ENCODE results near the gene RPL38. TPM values are rescaled to one million over a fixed set of nuclear protein-coding genes. Genes with fewer than 3 reads are reported as not detected.

Gene RPL38
- total RNA-seq, result 659 TPM
- long read RNA-seq, transcript RPL38-201 (5 exons, 1,170 nt), result major isoform, 47 of 55 reads
- long read RNA-seq, transcript RPL38-202 (5 exons, 431 nt), result minor isoform, 6 of 55 reads
- long read RNA-seq, partial matches to known transcripts, result 0 of 55 reads
- long read RNA-seq, other reads (novel, unspliced or antisense), result 1 of 55 reads

DNA sequence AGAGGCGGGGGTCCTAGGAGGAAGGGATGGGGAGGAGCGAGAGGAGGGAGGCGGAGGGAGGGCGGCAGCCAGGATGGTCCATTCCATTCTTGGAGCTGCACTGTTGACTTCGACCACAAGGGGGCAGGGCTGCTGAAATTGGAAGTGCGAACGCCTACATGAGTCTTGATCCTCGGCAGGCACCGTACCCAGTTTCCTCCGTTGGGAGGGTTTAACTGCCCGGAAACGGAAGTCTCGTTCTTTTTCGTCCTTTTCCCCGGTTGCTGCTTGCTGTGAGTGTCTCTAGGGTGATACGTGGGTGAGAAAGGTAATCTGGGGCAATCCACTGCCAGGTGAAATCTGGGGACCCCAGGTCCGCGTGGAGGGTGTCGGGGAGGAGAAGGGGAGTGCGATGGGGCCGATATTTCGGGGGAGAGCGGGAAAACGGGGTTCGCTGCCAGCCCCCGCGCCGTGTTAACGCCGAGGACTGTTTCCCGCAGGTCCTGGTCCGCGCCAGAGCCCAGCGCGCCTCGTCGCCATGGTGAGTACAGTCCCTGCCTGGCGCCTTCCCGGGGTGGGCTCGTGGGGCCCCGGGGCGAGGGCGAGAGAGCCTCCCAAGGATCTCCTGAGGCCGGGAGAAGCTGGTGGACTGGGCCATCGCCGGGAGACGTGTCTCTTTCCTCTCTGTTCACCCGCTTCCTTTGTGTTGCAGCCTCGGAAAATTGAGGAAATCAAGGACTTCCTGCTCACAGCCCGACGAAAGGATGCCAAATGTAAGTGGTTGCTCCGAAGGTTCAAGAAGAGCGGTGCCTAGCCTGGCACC is at the start of gene RPL38:
RPL38 (plus strand) TSS at position 240 of the 802 bp plus-strand sequence; CDS start at position 518, 278 bp downstream.
- peak; percentile 95 for TF ChIP-seq CTCF (IDR thresholded peaks at IDR 0.05)
- ATAC-seq (peak; percentile 97), DNase-seq (peak; percentile 94)
- no peaks in the 10 kb centered on the region for H3K27me3 ChIP-seq
- H3K9me3 ChIP-seq, result no peaks in the 10 kb centered on the region
- H3K4me3 ChIP-seq, result peak within 1 kb of the TSS; percentile 95
- peaks cover 31% of the 10 kb centered on the region for H3K4me1 ChIP-seq
- peaks cover 40% of the 10 kb centered on the region for H3K36me3 ChIP-seq
- peak within 1 kb of the TSS; percentile 88 for H3K27ac ChIP-seq
- intact Hi-C loops (cut with DNase I), result no loop called here

DNA sequence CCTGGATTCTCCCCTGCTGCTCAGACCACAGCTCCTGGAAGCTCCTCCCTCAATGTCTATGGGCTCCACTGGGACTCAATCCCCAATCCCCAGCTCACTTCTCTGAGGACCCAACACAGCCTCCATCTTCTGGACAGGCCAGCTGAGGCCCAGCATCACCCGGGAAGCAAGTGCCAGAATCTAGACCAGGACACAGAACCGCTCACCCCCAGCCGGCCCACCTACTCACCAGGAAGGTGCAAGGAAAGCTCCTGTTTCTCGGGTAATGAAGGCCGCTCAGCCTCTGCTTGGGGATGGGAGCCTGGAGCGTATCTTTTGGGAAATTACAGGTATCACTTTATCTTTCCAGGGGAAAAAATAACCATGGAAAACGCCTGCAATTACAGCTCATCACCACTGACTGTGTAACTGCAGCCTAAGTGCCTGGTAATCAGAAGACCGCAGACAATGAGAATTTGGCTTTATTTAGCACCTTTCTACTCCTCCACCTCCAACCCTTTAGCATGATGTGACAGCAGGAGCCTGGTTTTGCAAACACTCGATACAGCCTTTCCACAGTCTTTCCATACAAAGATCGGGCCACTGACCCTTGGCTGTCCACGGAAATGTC is 49.6 kb upstream of the RPL38 start:
- intact Hi-C loops (cut with DNase I), result no loop called here
- DNase-seq, result peak; percentile 28
- Histone ChIP-seq H3K4me3 (no peak overlapping the region), H3K36me3 (no peaks in the 10 kb centered on the region), H3K9me3 (no peaks in the 10 kb centered on the region), H3K27ac (no peak overlapping the region), H3K27me3 (no peaks in the 10 kb centered on the region), H3K4me1 (no peaks in the 10 kb centered on the region)
- no peak for ATAC-seq
- no peak for TF ChIP-seq CTCF (IDR thresholded peaks at IDR 0.05)

- Histone ChIP-seq H3K4me1 (no peaks in the 10 kb centered on the region), H3K4me3 (no peak overlapping the region), H3K27ac (no peak overlapping the region), H3K36me3 (no peaks in the 10 kb centered on the region), H3K27me3 (peaks cover 7% of the 10 kb centered on the region), H3K9me3 (no peaks in the 10 kb centered on the region)
- intact Hi-C loops (cut with DNase I), result no loop called here
- ATAC-seq (no peak), DNase-seq (no peak)
- TF ChIP-seq CTCF (IDR thresholded peaks at IDR 0.05), result no peak
Measured at GRCh38 chr17:74156878-74157277, 46.6 kb upstream of the RPL38 start.

GRCh38 chr17:74157366-74157765 is 46.1 kb upstream of the RPL38 start:
- intact Hi-C loops (cut with DNase I), result no loop called here
- peak; percentile 22 for DNase-seq
- no peak overlapping the region for H3K27ac ChIP-seq
- no peaks in the 10 kb centered on the region for H3K4me1 ChIP-seq
- ATAC-seq, result no peak
- H3K9me3 ChIP-seq, result no peaks in the 10 kb centered on the region
- H3K36me3 ChIP-seq, result no peaks in the 10 kb centered on the region
- TF ChIP-seq CTCF (IDR thresholded peaks at IDR 0.05), result no peak
- H3K27me3 ChIP-seq, result peaks cover 7% of the 10 kb centered on the region
- H3K4me3 ChIP-seq, result no peak overlapping the region

DNA sequence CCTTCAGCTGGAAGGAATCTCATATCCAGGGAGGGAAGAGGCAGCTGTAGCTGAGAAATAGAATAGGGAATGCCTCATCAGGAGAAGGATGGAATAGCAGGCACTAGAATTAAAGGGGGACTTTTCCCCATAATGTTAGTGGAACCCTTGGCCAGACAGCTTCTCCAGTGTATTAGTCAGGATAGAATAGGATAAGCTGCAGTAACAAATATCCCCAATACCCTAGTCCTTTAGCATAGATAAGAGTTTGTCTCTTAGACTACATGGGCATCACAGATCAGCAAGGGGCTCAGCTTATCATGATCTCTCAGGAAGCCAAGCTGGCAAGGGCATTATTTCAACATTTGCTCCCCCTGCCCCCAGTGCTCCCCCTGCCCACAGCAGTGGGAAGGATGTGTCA is 44.7 kb upstream of the RPL38 start:
- peaks cover 7% of the 10 kb centered on the region for H3K27me3 ChIP-seq
- intact Hi-C loops (cut with DNase I), result no loop called here
- ATAC-seq, result no peak
- no peaks in the 10 kb centered on the region for H3K4me1 ChIP-seq
- H3K4me3 ChIP-seq, result no peak overlapping the region
- no peak overlapping the region for H3K27ac ChIP-seq
- no peak for TF ChIP-seq CTCF (IDR thresholded peaks at IDR 0.05)
- no peaks in the 10 kb centered on the region for H3K36me3 ChIP-seq
- no peak for DNase-seq
- H3K9me3 ChIP-seq, result no peaks in the 10 kb centered on the region
